Measurements from ENCODE around the gene ERBB4. TPM values are rescaled to one million over a fixed set of nuclear protein-coding genes. Genes with fewer than 3 reads are reported as not detected.

Gene ERBB4
- total and polyA plus RNA-seq, 10 of the 15 experiments (the other 5 are each of a cell fraction or from before 2014, with no cell fraction given): under 0.01 to 0.23 (median 0.01) TPM; not detected in 4

DNA sequence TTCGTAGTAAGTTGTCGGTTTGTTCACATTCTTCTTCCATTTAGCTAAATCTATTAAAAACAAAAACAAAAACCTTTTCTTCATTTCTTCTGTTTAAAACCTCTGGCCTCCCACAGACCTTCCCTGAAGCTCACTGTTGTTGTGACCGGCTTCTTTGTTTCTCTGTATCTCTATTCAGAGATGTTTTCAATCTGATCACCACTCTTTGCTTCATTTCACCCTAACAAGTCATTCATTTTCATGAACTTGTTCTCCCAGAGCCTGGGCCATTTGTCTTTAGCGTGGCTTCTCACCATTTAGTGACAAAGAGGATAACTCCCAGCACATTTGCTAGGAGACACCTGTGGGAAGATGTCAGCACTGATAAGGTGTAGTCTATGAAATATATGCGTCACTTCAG is 794.2 kb downstream of the ERBB4 start:
- CTCF ChIA-PET: interaction anchor here (0.6 to 4.2 kb wide), 19 partner anchors 10 to 828 kb away, joined by 3 to 56 read pairs (median 4); no protein-coding TSS in a partner anchor
- ATAC-seq: no peak
- Histone ChIP-seq H3K27me3 (replicated peaks in 1 of 2; ENCODE audit: control insufficient read depth in 2 of 2, insufficient read depth in 2 of 2, low read length in 1 of 2) (no peaks in the 10 kb centered on the region; a peak in 1 of 4 replicates), H3K9ac (ENCODE audit: control insufficient read depth, insufficient read depth, low read length) (no peak overlapping the region), H2AFZ (ENCODE audit: control insufficient read depth, low read depth, low read length) (no peak overlapping the region), H3K4me3 (no peak overlapping the region), H3K4me1 (ENCODE audit: control insufficient read depth, insufficient read depth, low read length) (no peaks in the 10 kb centered on the region), H3K4me2 (ENCODE audit: control insufficient read depth, insufficient read depth) (no peak overlapping the region), H3K9me3 (replicated peaks; ENCODE audit: control insufficient read depth, insufficient read depth, low read length) (no peaks in the 10 kb centered on the region), H3K79me2 (ENCODE audit: control insufficient read depth, insufficient read depth, low read length) (no peaks in the 10 kb centered on the region), H3K36me3 (ENCODE audit: control insufficient read depth in 2 of 2, insufficient read depth in 2 of 2, low read length in 1 of 2) (no peaks in the 10 kb centered on the region), H3K27ac (ENCODE audit: control insufficient read depth, insufficient read depth) (no peak overlapping the region), H4K20me1 (ENCODE audit: control insufficient read depth, insufficient read depth) (no peaks in the 10 kb centered on the region)
- no TSS peak for BruUV-seq (replicated peaks)
- no peak for DNase-seq (ENCODE audit: low read depth, low spot score)
- intact Hi-C loops (cut with micrococcal nuclease; ENCODE audit: unreplicated experiment) (loop anchor here (10.0 kb wide), 2 partner anchors 260 to 400 kb away; no protein-coding TSS in a partner anchor), in situ Hi-C loops (cut with MboI) (no loop called here)
- RAD21 ChIA-PET (ENCODE audit: unreplicated experiment): interaction anchor here (0.8 to 3.9 kb wide), 9 partner anchors 15 to 823 kb away, joined by 3 to 30 read pairs (median 3); no protein-coding TSS in a partner anchor
- TF ChIP-seq SMAD5 (IDR thresholded peaks at IDR 0.05; ENCODE audit: low read depth): no peak
- TF ChIP-seq TCF7 (IDR thresholded peaks at IDR 0.05; ENCODE audit: borderline replicate concordance): no peak
- TF ChIP-seq, protein P1, sequence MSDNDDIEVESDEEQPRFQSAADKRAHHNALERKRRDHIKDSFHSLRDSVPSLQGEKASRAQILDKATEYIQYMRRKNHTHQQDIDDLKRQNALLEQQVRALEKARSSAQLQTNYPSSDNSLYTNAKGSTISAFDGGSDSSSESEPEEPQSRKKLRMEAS (IDR thresholded peaks at IDR 0.05; ENCODE audit: low read depth, low read length): no peak
- TF ChIP-seq MYB (IDR thresholded peaks at IDR 0.05; ENCODE audit: borderline replicate concordance, low read depth, low read length): no peak
- TF ChIP-seq, protein P2, sequence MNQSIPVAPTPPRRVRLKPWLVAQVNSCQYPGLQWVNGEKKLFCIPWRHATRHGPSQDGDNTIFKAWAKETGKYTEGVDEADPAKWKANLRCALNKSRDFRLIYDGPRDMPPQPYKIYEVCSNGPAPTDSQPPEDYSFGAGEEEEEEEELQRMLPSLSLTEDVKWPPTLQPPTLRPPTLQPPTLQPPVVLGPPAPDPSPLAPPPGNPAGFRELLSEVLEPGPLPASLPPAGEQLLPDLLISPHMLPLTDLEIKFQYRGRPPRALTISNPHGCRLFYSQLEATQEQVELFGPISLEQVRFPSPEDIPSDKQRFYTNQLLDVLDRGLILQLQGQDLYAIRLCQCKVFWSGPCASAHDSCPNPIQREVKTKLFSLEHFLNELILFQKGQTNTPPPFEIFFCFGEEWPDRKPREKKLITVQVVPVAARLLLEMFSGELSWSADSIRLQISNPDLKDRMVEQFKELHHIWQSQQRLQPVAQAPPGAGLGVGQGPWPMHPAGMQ (IDR thresholded peaks at IDR 0.05; ENCODE audit: borderline replicate concordance): no peak
- TF ChIP-seq CBFB (IDR thresholded peaks at IDR 0.05; ENCODE audit: low read depth): no peak
- TF ChIP-seq RCOR1 (conservative IDR thresholded peaks at IDR 0.05; ENCODE audit: low read depth, low read length): no peak
- TF ChIP-seq, protein P3, sequence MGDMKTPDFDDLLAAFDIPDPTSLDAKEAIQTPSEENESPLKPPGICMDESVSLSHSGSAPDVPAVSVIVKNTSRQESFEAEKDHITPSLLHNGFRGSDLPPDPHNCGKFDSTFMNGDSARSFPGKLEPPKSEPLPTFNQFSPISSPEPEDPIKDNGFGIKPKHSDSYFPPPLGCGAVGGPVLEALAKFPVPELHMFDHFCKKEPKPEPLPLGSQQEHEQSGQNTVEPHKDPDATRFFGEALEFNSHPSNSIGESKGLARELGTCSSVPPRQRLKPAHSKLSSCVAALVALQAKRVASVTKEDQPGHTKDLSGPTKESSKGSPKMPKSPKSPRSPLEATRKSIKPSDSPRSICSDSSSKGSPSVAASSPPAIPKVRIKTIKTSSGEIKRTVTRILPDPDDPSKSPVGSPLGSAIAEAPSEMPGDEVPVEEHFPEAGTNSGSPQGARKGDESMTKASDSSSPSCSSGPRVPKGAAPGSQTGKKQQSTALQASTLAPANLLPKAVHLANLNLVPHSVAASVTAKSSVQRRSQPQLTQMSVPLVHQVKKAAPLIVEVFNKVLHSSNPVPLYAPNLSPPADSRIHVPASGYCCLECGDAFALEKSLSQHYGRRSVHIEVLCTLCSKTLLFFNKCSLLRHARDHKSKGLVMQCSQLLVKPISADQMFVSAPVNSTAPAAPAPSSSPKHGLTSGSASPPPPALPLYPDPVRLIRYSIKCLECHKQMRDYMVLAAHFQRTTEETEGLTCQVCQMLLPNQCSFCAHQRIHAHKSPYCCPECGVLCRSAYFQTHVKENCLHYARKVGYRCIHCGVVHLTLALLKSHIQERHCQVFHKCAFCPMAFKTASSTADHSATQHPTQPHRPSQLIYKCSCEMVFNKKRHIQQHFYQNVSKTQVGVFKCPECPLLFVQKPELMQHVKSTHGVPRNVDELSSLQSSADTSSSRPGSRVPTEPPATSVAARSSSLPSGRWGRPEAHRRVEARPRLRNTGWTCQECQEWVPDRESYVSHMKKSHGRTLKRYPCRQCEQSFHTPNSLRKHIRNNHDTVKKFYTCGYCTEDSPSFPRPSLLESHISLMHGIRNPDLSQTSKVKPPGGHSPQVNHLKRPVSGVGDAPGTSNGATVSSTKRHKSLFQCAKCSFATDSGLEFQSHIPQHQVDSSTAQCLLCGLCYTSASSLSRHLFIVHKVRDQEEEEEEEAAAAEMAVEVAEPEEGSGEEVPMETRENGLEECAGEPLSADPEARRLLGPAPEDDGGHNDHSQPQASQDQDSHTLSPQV (IDR thresholded peaks at IDR 0.05): no peak
- no peak for TF ChIP-seq FOXM1 (IDR thresholded peaks at IDR 0.05; ENCODE audit: low read depth, low read length)
- no peak for TF ChIP-seq ASH2L (IDR thresholded peaks at IDR 0.05; ENCODE audit: borderline replicate concordance, low read depth)
- TF ChIP-seq PAX5 (IDR thresholded peaks at IDR 0.05; ENCODE audit: borderline replicate concordance, low read depth, low read length): no peak
- TF ChIP-seq, protein P4, sequence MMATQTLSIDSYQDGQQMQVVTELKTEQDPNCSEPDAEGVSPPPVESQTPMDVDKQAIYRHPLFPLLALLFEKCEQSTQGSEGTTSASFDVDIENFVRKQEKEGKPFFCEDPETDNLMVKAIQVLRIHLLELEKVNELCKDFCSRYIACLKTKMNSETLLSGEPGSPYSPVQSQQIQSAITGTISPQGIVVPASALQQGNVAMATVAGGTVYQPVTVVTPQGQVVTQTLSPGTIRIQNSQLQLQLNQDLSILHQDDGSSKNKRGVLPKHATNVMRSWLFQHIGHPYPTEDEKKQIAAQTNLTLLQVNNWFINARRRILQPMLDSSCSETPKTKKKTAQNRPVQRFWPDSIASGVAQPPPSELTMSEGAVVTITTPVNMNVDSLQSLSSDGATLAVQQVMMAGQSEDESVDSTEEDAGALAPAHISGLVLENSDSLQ (IDR thresholded peaks at IDR 0.05): no peak
- TF ChIP-seq RAD21 (IDR thresholded peaks at IDR 0.05; ENCODE audit: insufficient read depth, low read depth, low read length): no peak
- POLR2A ChIA-PET: no interaction called here
- FAIRE-seq: no peak
- 31% methylated on average over 5 of the region's 5 CpGs for WGBS (ENCODE audit: insufficient coverage, insufficient replicate concordance, low lambda C conversion rate, missing lambda C conversion rate)
- SMC1A ChIA-PET (ENCODE audit: uncharacterized antibody, unreplicated experiment): interaction anchor here (0.8 to 4.2 kb wide), 10 partner anchors 12 to 824 kb away, joined by 3 to 32 read pairs (median 4); no protein-coding TSS in a partner anchor
